NCI-H1417 (cell line): Measurements from ENCODE around the gene RABGAP1.
A peak's percentile ranks its signal among the peaks of the same experiment; 100 is the strongest.

Experiments
- DNase-seq, 3 experiments: peaks; one replicate each; lab custom pipeline; 2025; lab: John Stamatoyannopoulos, UW

The RABGAP1 gene

DNA sequence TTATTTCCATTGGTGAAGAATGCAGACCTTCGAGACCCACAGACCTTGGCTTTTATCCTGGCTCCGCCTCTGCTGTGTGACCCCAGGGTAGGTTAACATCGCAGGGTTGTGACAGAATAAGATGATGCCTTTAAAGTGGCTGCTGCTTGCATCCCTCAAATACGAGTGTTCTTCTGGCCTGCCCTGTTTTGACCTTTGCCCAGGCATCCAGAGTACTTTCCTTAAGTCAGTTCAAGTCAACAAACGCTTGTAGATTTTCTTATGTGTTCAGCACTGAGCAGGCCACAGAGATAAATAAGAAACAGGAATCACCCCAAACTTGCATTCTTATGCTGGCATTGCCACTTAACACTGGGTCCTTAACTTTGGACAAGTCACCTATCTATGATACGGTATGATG, 142.9 kb downstream of the RABGAP1 start:
- no peak for DNase-seq

DNA sequence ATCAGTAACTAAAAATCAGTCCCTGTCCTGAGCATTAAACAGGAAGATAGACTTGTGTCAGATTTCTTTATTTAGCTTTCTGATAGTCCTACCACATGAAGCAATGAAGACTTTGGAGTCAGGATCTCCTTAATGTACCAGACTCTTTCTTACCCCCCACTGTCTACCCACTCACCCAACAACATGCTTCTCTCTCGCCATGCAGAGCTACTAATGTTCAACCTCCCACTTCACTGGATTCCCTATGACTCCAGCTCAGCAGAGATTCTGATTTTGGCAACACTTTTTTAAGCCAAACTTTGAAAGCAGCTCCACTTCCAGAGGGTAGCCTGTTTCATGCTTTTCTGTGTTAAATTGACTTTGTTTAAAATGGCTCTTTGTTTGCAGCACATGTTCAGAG, 143.4 kb downstream of the RABGAP1 start:
- DNase-seq, result no peak

DNA sequence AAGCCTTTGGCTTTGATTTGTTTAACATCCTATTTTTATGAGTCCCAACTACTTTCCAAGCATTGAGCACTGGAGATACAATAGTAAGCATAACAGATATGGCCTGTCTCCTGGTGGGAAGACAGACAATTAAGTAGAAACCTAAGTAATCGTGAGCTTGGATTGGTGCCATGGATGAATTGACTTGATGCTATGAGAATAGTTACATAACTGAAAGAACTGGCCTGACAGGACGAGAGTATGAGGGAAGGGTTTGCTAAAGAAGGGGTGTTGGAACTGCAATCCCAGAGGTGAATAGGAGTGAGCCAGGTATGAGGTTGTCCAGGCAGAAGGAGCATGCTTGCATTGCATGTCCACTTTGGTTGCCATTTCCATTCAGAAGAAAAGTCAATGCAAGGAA, 145.1 kb downstream of the RABGAP1 start:
- no peak for DNase-seq

DNA sequence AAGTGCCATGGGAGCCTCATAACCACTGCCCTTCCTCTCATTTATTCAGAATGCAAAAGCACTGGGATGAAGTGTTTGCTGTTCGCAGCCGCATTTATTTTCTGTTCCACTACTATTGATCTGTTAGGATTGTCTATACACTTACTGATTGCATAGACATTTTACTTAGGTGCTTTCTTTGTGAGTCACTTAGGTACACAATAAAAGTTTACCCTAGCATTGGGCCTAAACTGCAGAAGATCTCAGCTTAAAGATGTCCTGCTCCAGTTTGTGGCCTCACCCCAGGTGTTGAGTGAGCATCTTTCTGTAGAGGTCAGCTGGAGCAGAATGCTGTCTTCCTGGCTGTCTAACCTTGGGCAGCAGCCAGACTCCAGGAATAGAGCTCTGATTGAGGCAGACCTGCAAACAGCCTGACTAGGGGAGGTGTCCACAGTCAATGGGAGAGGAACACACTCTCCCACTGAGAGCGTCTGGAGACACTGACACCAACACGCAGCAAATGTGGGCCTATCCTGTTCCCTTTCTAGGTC, 146.6 kb downstream of the RABGAP1 start:
- DNase-seq, result no peak

DNA sequence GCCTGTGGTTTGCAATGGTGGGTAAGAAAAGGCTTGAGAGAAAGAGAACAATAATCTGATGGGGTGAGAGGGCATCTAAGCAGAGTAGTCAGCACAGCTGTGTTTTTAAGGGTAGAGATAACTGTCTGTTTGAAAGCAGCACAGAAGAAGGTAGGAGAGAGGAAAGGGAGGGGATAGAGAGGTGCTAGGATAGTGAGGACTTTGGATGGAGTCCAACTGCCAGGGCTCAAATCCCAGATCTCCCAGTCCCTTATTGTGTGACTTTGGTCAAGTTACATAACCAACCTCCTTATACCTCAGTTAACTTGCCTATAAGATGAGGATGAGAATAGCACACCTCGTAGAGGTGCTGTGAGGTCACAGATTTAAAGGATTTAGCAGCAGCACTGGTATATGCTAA, 148.2 kb downstream of the RABGAP1 start:
- DNase-seq, result peak in 1 of 3 experiments; percentile 2

DNA sequence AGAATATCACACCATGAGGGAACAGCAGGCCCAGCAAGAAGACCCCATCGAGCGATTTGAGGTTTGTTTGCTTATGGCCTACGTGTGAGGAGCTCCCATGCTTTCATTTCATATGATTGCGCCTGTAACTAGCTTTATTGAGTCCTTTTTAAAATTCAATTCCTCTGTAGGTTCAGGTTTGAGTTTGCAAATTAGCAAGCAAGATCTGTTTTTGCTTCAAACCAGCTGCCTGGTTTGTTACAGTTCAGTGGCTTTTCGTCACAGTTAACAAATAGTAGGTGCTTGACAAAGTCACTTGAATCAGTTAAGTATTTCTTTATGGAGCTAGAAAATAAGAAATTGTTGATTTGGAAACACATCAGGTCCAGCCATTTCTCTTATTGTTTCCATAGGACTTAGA, 149.0 kb downstream of the RABGAP1 start:
- peak in 1 of 3 experiments; percentile 46 for DNase-seq

DNA sequence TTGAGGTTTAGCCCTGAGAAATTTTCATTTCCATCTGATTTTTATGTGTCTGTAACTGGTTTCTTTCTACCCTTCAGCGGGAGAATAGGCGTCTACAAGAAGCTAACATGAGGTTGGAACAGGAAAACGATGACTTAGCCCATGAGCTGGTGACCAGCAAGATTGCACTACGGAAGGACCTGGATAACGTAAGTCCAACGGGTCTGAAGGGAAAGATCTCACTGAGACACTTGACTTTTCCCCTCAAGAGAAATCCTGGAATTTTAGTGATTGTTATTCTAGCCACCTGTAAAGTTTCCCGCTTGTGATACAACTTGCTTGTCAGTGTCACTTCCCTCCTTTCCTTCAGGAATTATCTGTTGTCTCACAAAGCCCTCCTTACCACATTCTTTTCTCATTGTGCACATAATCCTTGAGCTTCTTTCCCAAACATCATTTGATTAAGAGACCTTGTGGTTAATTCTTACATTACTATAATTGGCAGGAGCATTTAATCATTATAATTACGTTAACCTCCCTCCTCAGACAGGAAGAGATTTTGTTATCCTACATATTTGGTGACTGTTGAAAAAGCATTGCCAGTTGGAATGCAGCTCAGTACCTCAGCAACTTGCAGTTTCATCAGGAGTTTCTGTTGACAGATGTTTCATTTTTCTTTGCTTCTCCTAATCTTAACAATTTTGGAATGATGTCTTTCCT, 149.5 kb downstream of the RABGAP1 start:
- no peak for DNase-seq

DNA sequence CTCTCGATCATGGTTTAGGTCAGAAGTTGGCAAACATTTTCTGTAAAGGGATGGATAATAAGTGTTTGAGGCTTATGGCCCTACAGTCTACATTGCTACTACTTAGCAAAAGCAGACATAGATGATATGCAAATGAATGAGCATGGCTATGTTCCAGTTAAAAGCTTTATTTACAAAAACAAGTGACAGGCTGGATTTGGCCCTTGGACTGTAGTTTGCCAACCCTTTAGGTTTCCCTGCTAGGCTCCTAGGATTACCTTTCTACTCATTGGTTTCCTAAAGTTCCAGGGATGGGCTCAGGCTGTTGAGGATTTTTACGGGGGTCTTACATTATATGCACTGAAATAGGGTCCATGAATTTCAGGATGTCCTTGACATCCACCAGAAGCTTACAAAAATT, 150.1 kb downstream of the RABGAP1 start:
- DNase-seq, result no peak

DNA sequence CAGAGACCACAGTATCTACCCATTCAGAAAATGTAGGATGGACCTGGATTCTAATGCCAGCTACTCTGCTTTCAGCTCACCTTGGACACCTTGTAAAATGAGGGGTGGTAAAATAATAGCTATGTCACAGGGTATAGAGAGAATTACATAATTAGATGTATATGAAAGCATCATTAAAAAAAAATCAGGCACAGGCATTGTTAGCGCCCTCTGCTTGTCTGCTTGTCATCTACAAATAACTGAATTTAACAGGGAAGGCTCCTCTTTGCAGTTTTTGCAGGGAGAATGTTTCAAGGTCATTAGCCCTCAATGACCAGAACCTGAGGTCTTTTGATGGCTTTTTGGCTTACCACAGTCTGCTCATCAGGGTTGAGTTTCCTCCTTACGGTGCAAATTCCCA, 150.6 kb downstream of the RABGAP1 start:
- DNase-seq, result no peak

DNA sequence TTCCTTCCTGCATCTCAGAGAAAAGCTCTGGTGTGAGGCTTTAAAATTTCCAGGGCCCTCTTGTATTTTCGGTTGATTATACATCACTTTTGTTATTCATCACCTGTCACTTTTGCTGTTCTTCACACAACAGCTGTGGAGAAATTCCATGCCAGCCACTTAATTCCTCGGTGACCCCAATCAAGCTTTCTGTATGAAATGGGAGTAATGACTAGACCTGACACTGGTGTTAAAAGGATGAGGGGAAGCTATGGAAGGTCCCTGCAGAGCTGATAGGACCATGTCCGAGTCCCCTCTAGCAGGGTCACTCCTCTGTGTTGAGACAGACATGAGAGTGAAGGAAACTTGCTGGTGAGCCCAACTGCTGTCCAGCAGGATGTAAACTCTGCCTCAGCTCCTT, 152.3 kb downstream of the RABGAP1 start:
- no peak for DNase-seq

DNA sequence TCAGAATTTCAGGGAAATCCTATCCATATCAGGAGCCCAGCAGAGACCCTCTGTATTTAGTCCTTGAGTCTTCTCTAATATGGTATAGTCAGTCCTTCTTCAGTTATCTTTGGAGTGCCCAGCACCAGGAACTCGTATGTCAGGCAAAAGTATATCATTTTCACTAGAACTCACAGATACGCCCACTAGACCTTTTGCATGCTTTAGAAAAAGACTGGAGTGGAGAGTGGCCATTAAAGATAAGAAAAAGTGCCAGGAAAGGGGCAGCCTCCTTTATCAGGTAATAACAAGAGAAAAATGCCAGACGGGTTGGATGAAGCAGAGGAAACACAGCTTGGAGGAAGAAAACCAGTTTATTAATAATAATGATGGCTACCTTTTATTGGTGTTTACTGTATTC, 156.2 kb downstream of the RABGAP1 start:
- DNase-seq, result no peak

DNA sequence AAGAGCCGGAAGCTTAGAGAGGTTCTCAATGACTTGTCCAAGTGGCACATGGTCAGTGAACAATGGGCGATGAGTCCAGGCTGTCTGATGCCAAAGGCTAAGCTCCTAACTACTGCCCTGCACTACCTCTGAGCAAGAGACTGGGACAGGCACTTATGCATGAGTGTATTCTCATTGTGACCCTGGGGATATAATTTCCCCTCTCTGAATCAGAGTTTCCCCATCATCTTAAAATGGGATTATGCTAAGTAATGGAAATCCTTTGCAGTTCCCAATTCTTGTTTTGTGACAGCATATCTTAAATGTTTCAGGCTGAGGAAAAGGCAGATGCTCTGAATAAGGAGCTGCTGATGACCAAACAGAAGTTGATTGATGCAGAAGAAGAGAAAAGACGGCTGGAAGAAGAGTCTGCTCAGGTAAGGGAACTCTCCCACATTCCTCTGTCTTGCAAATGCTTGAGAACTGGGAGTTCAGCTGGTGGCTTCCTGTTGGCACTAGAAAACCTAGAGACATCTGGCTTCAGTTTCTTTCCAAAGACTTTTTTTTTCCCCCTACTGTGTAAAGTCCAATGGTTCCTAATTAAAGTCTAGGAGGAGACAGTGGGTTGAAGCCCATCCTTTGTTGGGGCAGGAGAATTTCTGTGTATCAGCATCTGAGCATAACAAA, 156.7 kb downstream of the RABGAP1 start:
- DNase-seq, result no peak

DNA sequence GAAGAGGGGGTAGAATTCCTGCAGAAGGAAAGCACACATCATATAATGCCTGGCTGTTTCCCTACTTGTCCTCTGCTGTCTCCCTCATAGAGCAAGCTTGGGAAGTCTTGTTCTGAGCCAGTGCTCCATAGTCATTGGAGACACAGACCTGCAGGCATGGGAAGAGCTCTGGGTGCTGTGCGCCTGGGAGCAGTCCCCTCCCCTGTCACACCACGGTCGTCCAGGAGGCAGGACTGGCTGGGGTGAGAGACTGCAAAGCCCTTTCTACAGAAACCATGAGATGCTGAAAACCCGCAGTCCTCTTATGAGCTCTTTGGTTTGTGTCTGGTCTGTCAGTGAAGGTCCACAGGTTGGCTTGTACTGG, 157.3 kb downstream of the RABGAP1 start:
- DNase-seq, result no peak

DNA sequence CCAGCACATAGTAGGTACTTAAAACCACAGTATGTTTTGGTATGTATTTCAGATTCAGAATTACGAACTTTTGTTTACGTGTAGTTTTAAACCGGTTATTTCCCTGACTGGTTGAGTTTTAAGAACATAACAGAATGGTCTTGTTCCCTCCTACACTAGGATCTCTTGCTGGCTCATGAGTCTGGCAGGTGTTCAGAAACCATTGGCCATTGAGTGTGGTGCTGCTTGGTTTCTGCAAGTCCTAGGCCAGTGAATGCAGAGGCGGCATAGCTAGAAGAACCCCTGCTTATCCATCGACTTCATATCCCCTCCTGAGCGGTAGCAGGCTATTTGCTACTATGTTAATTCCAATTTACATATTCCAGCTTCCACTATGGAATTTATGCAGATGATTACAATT, 158.2 kb downstream of the RABGAP1 start:
- DNase-seq, result no peak

DNA sequence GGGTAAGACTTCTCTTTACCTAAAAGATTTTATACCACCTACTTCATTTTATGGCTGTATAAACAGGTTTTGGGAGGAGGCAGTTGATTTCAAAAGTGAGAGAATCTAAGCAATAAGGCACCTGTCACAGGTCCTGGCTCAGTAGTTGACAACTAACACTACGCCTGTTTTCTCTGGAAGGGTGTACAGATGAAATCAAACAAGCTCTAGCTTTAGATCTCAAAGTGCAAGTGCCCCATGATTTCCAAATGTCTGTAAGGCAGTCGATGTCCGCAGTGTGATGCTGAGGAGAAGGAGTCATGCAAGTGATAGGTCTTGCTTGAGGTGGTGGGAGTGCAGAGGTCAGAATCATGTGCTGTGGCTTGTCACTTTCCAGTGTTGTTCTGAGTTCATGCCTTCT, 158.7 kb downstream of the RABGAP1 start:
- no peak for DNase-seq

DNA sequence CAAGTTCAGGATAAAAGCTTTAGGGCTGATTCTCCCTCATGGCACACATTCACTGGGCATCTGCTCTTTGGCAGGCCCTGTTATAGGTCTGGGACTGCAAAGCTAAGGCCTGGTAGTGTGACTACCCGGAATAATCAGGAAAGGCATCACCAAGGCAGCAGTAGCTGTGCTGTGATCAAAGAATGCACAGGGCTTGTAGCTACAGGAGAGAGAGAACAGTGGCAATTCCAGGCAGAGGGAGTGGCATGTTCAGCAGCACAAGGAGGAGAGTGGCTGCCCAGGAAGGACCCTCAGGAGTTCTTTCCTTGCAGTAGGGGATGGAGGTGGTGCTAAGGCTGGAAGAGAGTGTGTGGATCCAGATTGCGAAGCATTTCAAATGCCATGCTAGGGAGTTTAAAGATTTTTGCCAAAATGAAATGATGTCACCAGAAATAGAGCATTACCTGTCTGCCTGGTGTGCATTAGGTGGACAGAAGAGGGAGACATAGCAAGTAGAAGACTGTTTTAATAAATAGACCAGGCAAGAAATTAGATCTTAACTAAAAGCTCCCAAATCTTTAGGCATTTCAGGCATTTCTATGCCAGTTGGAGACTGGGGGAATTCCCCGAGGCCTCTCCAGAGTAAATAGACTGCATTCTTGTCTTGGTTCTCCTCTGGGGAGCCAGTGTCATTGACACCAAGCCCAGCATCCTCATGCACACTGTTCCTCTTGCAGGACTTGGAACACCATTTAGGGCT, 161.7 kb downstream of the RABGAP1 start:
- DNase-seq, result peak in 1 of 3 experiments; percentile 21

DNA sequence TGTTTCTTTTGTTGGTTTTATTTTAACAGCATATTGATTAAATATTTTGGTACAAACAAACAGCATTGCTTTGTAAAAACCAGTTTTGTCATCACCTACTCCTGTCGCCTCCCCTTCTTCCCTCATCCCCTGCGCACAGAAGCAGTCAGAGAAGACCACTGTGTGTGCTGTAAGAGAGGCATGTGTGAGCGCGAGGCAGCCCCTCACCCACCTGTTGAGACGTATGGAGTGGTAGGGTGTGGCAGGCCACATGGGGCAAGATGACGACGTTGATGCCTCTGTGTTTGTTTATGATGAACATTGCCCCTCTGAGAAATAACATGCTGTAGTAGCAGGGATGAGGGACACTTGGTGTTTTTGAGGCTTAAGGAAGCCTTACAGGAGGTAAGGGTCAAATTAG, 164.0 kb downstream of the RABGAP1 start:
- no peak for DNase-seq

DNA sequence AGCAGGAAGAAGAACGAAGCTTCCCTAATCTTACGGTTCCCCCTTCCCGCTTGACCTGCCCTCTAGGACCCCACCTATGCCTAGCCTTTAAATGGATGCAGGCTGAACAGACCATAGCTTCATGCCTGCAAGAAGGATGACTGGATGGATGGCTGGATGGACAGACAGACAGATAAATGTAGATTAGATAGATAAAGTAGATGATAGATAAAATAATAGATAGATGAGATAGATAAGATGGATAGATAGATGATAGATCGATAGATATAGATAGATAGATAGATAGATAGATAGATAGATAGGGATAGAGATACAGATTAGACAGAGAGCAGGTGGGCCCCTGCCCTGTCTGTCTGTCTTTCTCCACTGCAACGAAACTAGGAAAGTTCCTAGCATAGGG, 164.7 kb downstream of the RABGAP1 start:
- no peak for DNase-seq

DNA sequence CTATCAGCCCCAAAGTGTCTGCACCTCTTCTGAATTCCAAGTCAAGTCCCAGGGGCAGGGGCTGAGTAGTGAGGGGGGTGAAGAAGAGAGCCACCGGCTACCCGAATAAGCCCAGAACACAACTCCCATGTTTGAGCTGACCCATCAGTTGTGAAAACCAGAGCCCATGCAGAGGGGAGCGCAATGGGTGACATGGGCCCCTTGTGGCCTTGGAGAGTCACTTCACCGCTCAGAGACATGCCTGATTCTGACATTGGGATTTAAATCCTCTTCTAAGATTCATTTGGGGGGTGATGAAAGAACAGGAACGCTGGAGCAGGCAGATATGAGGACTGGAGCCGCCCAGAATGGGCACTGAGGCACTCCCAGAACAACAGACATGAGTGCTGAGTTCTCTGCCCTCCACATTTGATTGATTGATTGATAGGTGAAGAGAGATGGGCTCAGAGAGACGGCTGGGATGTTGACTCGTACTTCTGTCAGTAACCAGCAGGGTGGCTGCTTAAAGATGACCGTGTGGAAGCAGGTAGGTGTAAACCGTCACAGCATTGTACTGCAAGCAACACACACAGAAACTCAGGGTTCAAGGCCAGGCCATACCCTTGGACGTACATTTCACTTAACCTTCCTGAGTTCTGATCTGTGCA, 166.9 kb downstream of the RABGAP1 start:
- no peak for DNase-seq

DNA sequence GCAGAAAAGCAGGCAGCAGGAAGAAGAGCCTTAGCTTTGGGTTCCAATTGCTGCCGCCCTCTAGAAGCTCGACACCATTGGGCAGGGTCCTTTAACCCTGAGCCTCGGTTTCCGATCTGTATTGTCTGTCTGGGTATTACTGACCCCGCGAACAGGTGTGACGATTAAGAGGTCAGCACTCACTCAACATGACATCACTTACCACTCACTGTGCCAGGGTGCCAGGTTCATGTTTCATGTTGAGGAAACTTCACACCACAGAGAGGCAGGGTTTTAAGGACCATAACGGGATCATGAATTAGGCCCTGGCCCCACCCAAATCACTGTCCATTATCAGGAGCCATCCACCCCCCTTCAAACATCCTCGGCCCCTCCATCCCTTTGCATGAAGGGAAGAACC, 168.2 kb downstream of the RABGAP1 start:
- no peak for DNase-seq

DNA sequence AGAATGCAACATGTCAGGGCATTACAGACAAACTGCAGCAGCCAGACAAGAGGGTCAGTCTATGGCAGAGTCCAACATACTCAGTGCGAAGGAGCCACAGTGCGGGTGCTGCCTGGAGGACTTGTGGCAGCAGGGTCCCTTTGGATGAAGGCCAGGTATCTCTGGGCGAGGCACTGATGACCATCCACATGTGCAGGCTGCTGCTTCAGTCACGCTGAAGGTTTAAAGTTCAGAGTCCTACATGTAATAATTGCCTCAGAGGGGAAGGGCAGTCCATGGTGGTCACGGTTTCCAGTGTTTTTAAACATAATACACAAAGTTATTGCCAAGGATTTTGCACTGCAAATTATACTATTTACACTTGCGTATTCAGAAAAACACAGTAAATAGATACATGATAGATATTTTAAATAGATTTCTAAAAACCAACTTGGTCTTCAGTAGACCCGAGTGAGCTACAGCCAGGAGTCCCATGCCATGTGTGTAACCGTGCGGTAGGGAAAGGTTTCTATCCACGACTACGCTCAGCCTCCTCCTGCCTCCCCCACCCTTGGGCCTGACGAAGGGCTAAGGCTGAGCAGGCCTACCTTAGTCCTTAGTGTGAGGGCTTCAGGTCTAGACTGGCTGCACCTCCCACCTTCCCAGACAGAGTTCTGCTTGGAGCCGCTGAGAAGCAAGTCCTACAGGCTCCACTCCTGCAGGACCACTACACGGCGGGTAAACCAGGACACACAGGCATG, 168.9 kb downstream of the RABGAP1 start:
- DNase-seq, result no peak
